Measurements from ENCODE around the gene DHRSX.
"Not testable (repeated sequence)": the region's sequence is repeated elsewhere in the genome, so short reads cannot be mapped to it uniquely, and the experiment has no call there.

The DHRSX gene

DNA sequence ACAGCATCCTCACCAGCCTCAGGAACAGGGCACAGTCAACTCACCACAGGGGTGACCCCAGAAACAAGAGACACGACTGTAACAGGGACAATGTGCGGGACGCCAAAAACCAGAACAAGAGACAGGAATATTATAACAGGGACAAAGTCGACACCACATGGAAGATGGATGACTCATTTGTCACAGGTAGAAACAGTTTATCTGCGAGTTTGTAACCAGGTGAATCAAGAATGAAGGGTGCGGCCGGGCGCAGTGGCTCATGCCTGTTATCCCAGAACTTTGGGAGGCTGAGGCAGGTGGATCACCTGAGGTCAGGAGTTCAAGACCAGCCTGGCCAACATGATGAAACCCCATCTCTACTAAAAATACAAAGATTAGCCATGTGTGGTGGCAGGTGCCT lies 44.7 kb downstream of the DHRSX start:
- H3K36me3 ChIP-seq (replicated peaks); DNase-seq (ENCODE audit: low spot score in 2 of 2); H3K27me3 ChIP-seq (ENCODE audit: low read depth); in situ Hi-C loops (cut with MboI; ENCODE audit: low sequenced_read_pairs); H3K4me3 ChIP-seq; H3K9me3 ChIP-seq: not testable (repeated sequence)
- peaks cover 13% of the 10 kb centered on the region for H3K4me1 ChIP-seq

- H3K36me3 ChIP-seq (replicated peaks); H3K4me3 ChIP-seq; H3K27me3 ChIP-seq (ENCODE audit: low read depth); H3K9me3 ChIP-seq; in situ Hi-C loops (cut with MboI; ENCODE audit: low sequenced_read_pairs); DNase-seq (ENCODE audit: low spot score in 2 of 2): not testable (repeated sequence)
- peaks cover 13% of the 10 kb centered on the region for H3K4me1 ChIP-seq
These were observed 46.2 kb downstream of the DHRSX start for GRCh38 chrX:2454620-2455019.

GRCh38 chrX:2452799-2453198 lies 48.0 kb downstream of the DHRSX start:
- in situ Hi-C loops (cut with MboI; ENCODE audit: low sequenced_read_pairs), result no loop called here

GRCh38 chrX:2452317-2452784 lies 48.4 kb downstream of the DHRSX start:
- in situ Hi-C loops (cut with MboI; ENCODE audit: low sequenced_read_pairs), result no loop called here

More at GRCh38 chrX:2452799-2453198, 48.0 kb downstream of the DHRSX start:
- H3K36me3 ChIP-seq (replicated peaks), result no peaks in the 10 kb centered on the region
- H3K4me1 ChIP-seq, result peaks cover 13% of the 10 kb centered on the region
- no peaks in the 10 kb centered on the region for H3K27me3 ChIP-seq (ENCODE audit: low read depth)
- DNase-seq (ENCODE audit: low spot score in 2 of 2), result no peak
- no peak overlapping the region for H3K4me3 ChIP-seq
- H3K9me3 ChIP-seq, result no peaks in the 10 kb centered on the region

DNA sequence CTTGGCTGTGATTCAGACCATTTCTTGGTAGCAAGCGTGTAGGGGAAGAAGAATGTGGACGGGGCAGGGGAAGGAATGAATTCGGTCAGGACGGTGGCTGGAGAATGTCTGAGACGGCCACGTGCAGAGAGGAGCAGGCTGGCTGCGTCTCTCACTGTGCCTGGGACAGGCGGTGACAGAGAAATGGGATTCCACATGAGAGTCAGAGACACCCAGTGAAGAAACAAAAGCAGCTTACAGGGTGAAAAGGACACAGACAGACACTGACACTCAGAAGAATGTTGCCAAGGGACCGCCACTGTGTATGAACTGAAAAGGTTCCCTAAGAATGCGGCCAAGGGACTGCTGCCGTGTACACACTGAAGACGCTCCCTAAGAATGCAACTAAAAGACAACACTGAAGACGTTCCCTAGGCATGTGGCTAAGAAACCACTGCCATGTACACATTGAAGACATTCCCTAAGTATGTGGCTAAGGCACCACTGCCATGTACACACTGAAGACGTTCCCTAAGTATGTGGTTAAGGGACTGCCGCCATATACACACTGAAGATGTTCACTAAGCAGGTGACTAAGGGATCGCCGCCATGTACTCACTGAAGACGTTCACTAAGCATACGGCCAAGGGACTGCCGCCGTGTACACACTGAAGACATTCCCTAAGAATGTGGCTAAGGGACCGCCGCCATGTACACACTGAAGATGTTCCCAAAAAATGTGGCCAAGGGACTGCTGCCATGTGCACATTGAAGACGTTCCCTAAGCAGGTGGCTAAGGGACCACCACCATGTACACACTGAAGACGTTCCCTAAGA lies 49.1 kb downstream of the DHRSX start:
- peak; percentile 78 to 81 for DNase-seq (ENCODE audit: low spot score in 2 of 2)
- H3K36me3 ChIP-seq (replicated peaks), result no peaks in the 10 kb centered on the region
- H3K4me1 ChIP-seq, result peaks cover 13% of the 10 kb centered on the region
- no peaks in the 10 kb centered on the region for H3K9me3 ChIP-seq
- peak overlapping the region; percentile 7 for H3K4me3 ChIP-seq
- no peaks in the 10 kb centered on the region for H3K27me3 ChIP-seq (ENCODE audit: low read depth)
- in situ Hi-C loops (cut with MboI; ENCODE audit: low sequenced_read_pairs), result no loop called here

More at GRCh38 chrX:2452317-2452784, 48.4 kb downstream of the DHRSX start:
- Histone ChIP-seq H3K27me3 (ENCODE audit: low read depth) (no peaks in the 10 kb centered on the region), H3K36me3 (replicated peaks) (no peaks in the 10 kb centered on the region), H3K4me1 (peaks cover 13% of the 10 kb centered on the region), H3K9me3 (no peaks in the 10 kb centered on the region), H3K4me3 (no peak overlapping the region)
- DNase-seq (ENCODE audit: low spot score in 2 of 2), result no peak

DNA sequence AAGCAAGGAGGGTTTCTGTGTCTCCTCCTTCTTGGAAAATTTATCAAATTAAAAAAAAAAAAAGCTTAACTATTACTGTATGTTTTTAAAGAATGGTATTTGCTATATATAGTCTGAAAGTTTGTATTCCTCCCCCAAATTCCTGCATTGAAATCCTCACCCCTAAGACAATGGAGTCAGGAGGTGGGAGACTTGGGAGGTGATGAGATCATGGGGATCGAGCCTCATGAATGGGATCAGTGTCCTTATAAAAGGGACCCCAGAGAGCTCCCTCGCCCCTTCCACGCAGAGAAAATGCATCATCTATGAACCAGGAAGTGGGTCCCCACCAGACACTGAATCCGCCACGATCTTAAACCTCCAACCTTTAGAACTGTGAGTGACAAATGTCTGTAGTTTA lies 50.1 kb downstream of the DHRSX start:
- no peaks in the 10 kb centered on the region for H3K27me3 ChIP-seq (ENCODE audit: low read depth)
- H3K36me3 ChIP-seq (replicated peaks), result no peaks in the 10 kb centered on the region
- no peaks in the 10 kb centered on the region for H3K9me3 ChIP-seq
- no peak for DNase-seq (ENCODE audit: low spot score in 2 of 2)
- in situ Hi-C loops (cut with MboI; ENCODE audit: low sequenced_read_pairs), result no loop called here
- H3K4me1 ChIP-seq, result peaks cover 13% of the 10 kb centered on the region
- H3K4me3 ChIP-seq, result no peak overlapping the region

DNA sequence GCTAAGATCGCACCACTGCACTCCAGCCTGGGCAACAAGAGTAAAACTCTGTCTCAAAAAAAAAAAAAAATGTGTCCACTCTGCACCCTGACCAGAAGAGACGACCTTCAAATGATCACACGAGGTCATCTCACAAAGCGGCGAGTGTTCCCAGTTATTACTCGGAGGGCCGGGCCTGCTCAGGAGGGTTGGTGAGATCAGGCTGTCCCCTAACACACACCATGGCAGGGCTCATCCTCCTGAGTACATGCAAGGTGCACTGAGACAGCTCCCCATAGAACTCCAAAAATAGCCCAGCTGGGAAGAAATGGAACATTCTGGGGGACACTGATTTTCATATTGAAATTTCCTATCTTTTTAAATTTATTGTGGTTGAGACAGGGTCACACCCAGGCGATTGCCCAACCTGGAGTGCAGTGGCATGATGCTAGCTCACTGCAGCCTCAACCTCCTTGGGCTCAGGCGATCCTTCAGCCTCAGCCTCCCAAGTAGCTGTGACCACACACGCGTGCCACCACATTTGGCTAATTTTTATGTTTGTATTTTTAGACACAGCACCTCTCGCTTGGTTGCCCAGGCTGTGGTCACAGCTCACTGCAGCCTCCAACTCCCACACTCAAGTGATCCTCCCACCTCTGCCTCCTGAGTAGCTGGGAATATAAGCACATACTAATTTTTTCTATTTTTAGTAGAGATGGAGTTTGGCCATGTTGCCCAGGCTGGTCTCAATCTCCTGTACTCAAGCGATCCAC lies 51.5 kb downstream of the DHRSX start:
- Histone ChIP-seq H3K36me3 (replicated peaks) (no peaks in the 10 kb centered on the region), H3K9me3 (no peaks in the 10 kb centered on the region), H3K4me1 (peaks cover 13% of the 10 kb centered on the region), H3K27me3 (ENCODE audit: low read depth) (no peaks in the 10 kb centered on the region), H3K4me3 (no peak overlapping the region)
- no peak for DNase-seq (ENCODE audit: low spot score in 2 of 2)
- in situ Hi-C loops (cut with MboI; ENCODE audit: low sequenced_read_pairs), result no loop called here

GRCh38 chrX:2447484-2447883 lies 53.3 kb downstream of the DHRSX start:
- Histone ChIP-seq H3K27me3 (ENCODE audit: low read depth) (no peaks in the 10 kb centered on the region), H3K9me3 (no peaks in the 10 kb centered on the region), H3K4me1 (peaks cover 13% of the 10 kb centered on the region), H3K36me3 (replicated peaks) (no peaks in the 10 kb centered on the region), H3K4me3 (no peak overlapping the region)
- in situ Hi-C loops (cut with MboI; ENCODE audit: low sequenced_read_pairs), result no loop called here
- no peak for DNase-seq (ENCODE audit: low spot score in 2 of 2)

- Histone ChIP-seq H3K9me3 (no peaks in the 10 kb centered on the region), H3K4me3 (no peak overlapping the region), H3K36me3 (replicated peaks) (no peaks in the 10 kb centered on the region; the same call in 1 of the 2 replicates), H3K27me3 (ENCODE audit: low read depth) (no peaks in the 10 kb centered on the region), H3K4me1 (peaks cover 7% of the 10 kb centered on the region)
- in situ Hi-C loops (cut with MboI; ENCODE audit: low sequenced_read_pairs), result no loop called here
- no peak for DNase-seq (ENCODE audit: low spot score in 2 of 2)
These were observed 54.0 kb downstream of the DHRSX start for GRCh38 chrX:2446815-2447214.

GRCh38 chrX:2445662-2446623 lies 54.8 kb downstream of the DHRSX start:
- Histone ChIP-seq H3K4me3 (no peak overlapping the region), H3K9me3 (no peaks in the 10 kb centered on the region), H3K27me3 (ENCODE audit: low read depth) (no peaks in the 10 kb centered on the region), H3K36me3 (replicated peaks) (peaks cover 5% of the 10 kb centered on the region; the same call in 1 of the 2 replicates), H3K4me1 (no peaks in the 10 kb centered on the region; the same call in 1 of the 2 replicates)
- in situ Hi-C loops (cut with MboI; ENCODE audit: low sequenced_read_pairs), result no loop called here
- no peak for DNase-seq (ENCODE audit: low spot score in 2 of 2)

GRCh38 chrX:2442694-2443093 lies 58.1 kb downstream of the DHRSX start:
- Histone ChIP-seq H3K36me3 (replicated peaks) (peaks cover 6% of the 10 kb centered on the region; the same call in 1 of the 2 replicates), H3K4me3 (no peak overlapping the region), H3K27me3 (ENCODE audit: low read depth) (no peaks in the 10 kb centered on the region), H3K9me3 (peaks cover 5% of the 10 kb centered on the region; the same call in 1 of the 2 replicates), H3K4me1 (no peaks in the 10 kb centered on the region)
- in situ Hi-C loops (cut with MboI; ENCODE audit: low sequenced_read_pairs), result no loop called here
- no peak for DNase-seq (ENCODE audit: low spot score in 2 of 2)

DNA sequence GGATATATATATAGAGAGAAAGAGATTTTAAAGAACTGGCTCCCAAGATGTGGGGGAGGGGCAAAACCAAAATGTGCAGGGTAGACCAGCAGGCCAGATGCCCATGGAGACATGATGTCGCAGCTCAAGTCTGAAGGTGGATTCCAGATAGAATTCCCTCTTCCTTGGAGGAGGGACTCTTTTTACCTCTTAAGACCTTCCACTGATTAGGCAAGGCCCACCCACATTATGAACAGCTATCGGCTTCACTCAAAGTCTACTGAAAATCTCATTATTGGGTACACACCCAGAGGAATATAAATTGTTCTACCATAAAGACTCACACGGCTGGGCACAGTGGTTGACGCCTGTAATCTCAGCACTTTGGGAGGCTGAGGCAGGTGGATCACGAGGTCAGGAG lies 59.3 kb downstream of the DHRSX start:
- no peaks in the 10 kb centered on the region for H3K4me1 ChIP-seq
- H3K36me3 ChIP-seq (replicated peaks), result peaks cover 6% of the 10 kb centered on the region; the same call in 1 of the 2 replicates
- no peak overlapping the region for H3K4me3 ChIP-seq
- no peak for DNase-seq (ENCODE audit: low spot score in 2 of 2)
- H3K27me3 ChIP-seq (ENCODE audit: low read depth), result no peaks in the 10 kb centered on the region
- in situ Hi-C loops (cut with MboI; ENCODE audit: low sequenced_read_pairs), result no loop called here
- H3K9me3 ChIP-seq, result peaks cover 5% of the 10 kb centered on the region; the same call in 1 of the 2 replicates

DNA sequence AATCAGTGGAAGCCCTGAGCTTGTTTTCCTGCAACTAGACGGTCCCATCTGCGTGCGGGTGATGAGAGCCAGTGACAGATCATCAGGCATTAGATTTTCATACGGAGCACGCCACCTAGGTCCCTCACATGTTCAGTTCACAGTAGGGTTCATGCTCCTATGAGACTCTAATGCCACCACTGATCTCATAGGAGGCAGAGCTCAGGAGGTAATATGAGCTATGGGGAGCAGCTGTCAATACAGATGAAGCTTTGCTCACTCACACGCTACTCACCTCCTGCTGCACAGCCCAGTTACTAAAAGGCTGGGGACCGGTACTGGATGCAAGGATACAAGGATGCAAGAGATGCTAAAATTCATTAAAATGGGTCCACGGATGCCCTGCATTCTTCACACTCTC lies 61.2 kb downstream of the DHRSX start:
- Histone ChIP-seq H3K9me3 (peaks cover 5% of the 10 kb centered on the region; the same call in 1 of the 2 replicates), H3K36me3 (replicated peaks) (peaks cover 6% of the 10 kb centered on the region; the same call in 1 of the 2 replicates), H3K4me3 (no peak overlapping the region), H3K4me1 (peaks cover 3% of the 10 kb centered on the region; the same call in 1 of the 2 replicates), H3K27me3 (ENCODE audit: low read depth) (no peaks in the 10 kb centered on the region)
- in situ Hi-C loops (cut with MboI; ENCODE audit: low sequenced_read_pairs), result no loop called here
- DNase-seq (ENCODE audit: low spot score in 2 of 2), result no peak
